HepG2 (cell line): Measurements from ENCODE around the gene NUB1. TPM values are rescaled to one million over a fixed set of nuclear protein-coding genes. Genes with fewer than 3 reads are reported as not detected.

Experiments
- PAX8 ChIP-seq: sonication (generic); formaldehyde crosslinking; IDR thresholded peaks from 2 replicates; pipeline ENCODE4 v1.8.0; 2022; ENCODE audit warnings: mild to moderate bottlenecking, missing genetic modification reagents, borderline replicate concordance
- STAG1 ChIP-seq: sonication (generic); formaldehyde crosslinking; IDR thresholded peaks from 2 replicates; pipeline ENCODE4 v1.4.0; 2020; ENCODE audit warnings: missing genetic modification reagents
- TEAD3 ChIP-seq: optimal IDR thresholded peaks from 2 replicates; pipeline ENCODE3; 2016; ENCODE audit warnings: borderline replicate concordance
- XBP1 ChIP-seq: sonication (generic); formaldehyde crosslinking; IDR thresholded peaks from 2 replicates; pipeline ENCODE4 v1.5.0; 2020; ENCODE audit warnings: missing genetic modification reagents
- ZBTB7A ChIP-seq: sonication (generic); formaldehyde crosslinking; IDR thresholded peaks from 2 replicates; pipeline ENCODE4 v1.8.0; 2022; ENCODE audit warnings: mild to moderate bottlenecking, missing genetic modification reagents
- ZNF557 ChIP-seq: sonication (generic); formaldehyde crosslinking; IDR thresholded peaks from 2 replicates; pipeline ENCODE4 v1.4.0; 2020; ENCODE audit warnings: missing genetic modification reagents
- polyA plus RNA-seq, 8 experiments: library from polyadenylated mRNA; depleted of rRNA in 3 of 8; stranded (reverse) in 7 of 8; unstranded in 1 of 8; fragments of >200 nt; fragmentation: Illumina TruSeq in 4 of 8; extraction: Trizol in 4 of 8; gene quantifications; 2 replicates each; pipeline versions ENCODE4 v1.2.1 to v1.2.3, GENCODE V29; 2011 to 2016; ENCODE audit warnings: low read depth in 4 of 8, missing spikeins in 1 of 8, mixed read lengths in 1 of 8; ENCODE audit not compliant: insufficient read depth in 1 of 8
- total RNA-seq, 5 experiments: library from RNA; depleted of rRNA; stranded (reverse); fragments of >200 nt; fragmentation: Illumina TruSeq; extraction: Trizol; gene quantifications; 2 replicates each; pipeline ENCODE4 v1.2.3, GENCODE V29; 2016; ENCODE audit warnings: low read depth in 1 of 5
- TF ChIP-seq, protein P1 (sequence below): sonication (generic); formaldehyde crosslinking; conservative IDR thresholded peaks from 2 replicates; pipeline ENCODE4 v1.5.0; 2020; ENCODE audit warnings: missing genetic modification reagents
- TF ChIP-seq, protein P2 (sequence below): sonication (generic); formaldehyde crosslinking; IDR thresholded peaks from one replicate; pipeline ENCODE4 v1.5.1; 2020; ENCODE audit warnings: mild to moderate bottlenecking, missing genetic modification reagents; ENCODE audit errors: not compliant biosample characterization
- TF ChIP-seq, protein P3 (sequence below): sonication (generic); formaldehyde crosslinking; IDR thresholded peaks from 2 replicates; pipeline ENCODE4 v1.4.0; 2020; ENCODE audit warnings: mild to moderate bottlenecking, missing genetic modification reagents, borderline replicate concordance
- TF ChIP-seq, protein P4 (sequence below): sonication (generic); formaldehyde crosslinking; IDR thresholded peaks from 2 replicates; pipeline ENCODE4 v1.4.0; 2020; ENCODE audit warnings: low read depth, mild to moderate bottlenecking, missing genetic modification reagents
- TF ChIP-seq, protein P5 (sequence below): sonication (generic); formaldehyde crosslinking; IDR thresholded peaks from 2 replicates; pipeline ENCODE4 v1.8.0; 2022; ENCODE audit warnings: missing genetic modification reagents, mild to moderate bottlenecking, borderline replicate concordance

NUB1 gene
- total and polyA plus RNA-seq, 2 of the 13 experiments (the other 11 are each of a cell fraction or from before 2014, with no cell fraction given): 27.1 to 37.0 TPM

DNA sequence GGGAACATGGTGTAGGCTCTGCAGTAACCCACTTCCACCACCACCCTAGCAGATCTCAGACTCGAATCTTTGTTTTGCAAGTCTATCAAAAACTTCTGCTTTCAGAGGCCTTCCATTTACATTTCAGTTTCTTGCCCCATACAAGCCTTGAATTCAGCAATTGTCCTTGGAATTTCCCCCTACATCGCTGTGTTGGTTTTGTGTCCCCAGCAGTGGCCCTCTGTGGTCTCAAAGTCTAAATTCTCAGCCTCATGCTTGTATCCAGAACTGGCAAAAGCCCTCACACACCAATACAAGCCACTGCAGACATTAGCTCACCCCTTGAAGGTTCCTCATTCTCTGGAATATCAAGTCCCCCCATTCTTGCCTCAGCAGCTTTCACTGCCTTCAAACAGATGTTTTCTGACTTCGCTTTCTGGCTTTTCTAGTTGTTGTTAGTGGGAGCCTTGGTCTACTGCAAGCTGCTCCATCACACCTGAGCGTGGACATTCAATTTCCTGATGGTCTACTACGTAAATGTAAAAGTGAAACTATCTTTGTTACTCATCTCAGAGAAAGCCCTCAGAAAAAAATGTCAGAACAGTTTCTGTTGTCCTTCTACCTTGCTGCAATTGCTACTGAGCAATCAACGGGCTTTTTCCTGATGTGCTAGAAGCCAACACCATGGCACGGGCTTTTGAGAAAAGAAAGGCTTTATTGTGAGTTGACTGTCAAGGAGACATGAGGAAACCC, 1.8 kb upstream of the NUB1 start (continued):
- TF ChIP-seq, protein P1, sequence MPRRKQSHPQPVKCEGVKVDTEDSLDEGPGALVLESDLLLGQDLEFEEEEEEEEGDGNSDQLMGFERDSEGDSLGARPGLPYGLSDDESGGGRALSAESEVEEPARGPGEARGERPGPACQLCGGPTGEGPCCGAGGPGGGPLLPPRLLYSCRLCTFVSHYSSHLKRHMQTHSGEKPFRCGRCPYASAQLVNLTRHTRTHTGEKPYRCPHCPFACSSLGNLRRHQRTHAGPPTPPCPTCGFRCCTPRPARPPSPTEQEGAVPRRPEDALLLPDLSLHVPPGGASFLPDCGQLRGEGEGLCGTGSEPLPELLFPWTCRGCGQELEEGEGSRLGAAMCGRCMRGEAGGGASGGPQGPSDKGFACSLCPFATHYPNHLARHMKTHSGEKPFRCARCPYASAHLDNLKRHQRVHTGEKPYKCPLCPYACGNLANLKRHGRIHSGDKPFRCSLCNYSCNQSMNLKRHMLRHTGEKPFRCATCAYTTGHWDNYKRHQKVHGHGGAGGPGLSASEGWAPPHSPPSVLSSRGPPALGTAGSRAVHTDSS: no peak
- no peak for TF ChIP-seq XBP1
- TF ChIP-seq STAG1 (CRISPR knock-in tag): no peak
- TF ChIP-seq, protein P2, sequence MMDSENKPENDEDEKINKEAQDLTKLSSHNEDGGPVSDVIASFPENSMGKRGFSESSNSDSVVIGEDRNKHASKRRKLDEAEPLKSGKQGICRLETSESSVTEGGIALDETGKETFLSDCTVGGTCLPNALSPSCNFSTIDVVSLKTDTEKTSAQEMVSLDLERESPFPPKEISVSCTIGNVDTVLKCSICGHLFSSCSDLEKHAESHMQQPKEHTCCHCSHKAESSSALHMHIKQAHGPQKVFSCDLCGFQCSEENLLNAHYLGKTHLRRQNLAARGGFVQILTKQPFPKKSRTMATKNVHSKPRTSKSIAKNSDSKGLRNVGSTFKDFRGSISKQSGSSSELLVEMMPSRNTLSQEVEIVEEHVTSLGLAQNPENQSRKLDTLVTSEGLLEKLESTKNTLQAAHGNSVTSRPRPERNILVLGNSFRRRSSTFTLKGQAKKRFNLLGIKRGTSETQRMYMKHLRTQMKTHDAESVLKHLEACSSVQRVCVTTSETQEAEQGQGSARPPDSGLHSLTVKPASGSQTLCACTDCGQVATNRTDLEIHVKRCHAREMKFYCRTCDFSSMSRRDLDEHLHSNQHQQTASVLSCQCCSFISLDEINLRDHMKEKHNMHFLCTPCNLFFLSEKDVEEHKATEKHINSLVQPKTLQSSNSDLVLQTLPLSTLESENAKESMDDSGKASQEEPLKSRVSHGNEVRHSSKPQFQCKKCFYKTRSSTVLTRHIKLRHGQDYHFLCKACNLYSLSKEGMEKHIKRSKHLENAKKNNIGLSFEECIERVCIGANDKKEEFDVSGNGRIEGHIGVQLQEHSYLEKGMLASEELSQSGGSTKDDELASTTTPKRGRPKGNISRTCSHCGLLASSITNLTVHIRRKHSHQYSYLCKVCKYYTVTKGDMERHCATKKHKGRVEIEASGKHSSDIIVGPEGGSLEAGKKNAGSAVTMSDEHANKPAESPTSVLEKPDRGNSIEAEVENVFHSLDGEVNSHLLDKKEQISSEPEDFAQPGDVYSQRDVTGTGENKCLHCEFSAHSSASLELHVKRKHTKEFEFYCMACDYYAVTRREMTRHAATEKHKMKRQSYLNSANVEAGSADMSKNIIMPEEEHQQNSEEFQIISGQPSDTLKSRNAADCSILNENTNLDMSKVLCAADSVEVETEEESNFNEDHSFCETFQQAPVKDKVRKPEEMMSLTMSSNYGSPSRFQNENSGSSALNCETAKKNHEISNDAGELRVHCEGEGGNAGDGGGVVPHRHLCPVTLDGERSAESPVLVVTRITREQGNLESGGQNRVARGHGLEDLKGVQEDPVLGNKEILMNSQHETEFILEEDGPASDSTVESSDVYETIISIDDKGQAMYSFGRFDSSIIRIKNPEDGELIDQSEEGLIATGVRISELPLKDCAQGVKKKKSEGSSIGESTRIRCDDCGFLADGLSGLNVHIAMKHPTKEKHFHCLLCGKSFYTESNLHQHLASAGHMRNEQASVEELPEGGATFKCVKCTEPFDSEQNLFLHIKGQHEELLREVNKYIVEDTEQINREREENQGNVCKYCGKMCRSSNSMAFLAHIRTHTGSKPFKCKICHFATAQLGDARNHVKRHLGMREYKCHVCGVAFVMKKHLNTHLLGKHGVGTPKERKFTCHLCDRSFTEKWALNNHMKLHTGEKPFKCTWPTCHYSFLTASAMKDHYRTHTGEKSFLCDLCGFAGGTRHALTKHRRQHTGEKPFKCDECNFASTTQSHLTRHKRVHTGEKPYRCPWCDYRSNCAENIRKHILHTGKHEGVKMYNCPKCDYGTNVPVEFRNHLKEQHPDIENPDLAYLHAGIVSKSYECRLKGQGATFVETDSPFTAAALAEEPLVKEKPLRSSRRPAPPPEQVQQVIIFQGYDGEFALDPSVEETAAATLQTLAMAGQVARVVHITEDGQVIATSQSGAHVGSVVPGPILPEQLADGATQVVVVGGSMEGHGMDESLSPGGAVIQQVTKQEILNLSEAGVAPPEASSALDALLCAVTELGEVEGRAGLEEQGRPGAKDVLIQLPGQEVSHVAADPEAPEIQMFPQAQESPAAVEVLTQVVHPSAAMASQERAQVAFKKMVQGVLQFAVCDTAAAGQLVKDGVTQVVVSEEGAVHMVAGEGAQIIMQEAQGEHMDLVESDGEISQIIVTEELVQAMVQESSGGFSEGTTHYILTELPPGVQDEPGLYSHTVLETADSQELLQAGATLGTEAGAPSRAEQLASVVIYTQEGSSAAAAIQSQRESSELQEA (CRISPR knock-in tag): no peak
- no peak for TF ChIP-seq ZNF557 (CRISPR knock-in tag)
- peak; percentile 55 for TF ChIP-seq TEAD3 (CRISPR knock-in tag)
- TF ChIP-seq, protein P3, sequence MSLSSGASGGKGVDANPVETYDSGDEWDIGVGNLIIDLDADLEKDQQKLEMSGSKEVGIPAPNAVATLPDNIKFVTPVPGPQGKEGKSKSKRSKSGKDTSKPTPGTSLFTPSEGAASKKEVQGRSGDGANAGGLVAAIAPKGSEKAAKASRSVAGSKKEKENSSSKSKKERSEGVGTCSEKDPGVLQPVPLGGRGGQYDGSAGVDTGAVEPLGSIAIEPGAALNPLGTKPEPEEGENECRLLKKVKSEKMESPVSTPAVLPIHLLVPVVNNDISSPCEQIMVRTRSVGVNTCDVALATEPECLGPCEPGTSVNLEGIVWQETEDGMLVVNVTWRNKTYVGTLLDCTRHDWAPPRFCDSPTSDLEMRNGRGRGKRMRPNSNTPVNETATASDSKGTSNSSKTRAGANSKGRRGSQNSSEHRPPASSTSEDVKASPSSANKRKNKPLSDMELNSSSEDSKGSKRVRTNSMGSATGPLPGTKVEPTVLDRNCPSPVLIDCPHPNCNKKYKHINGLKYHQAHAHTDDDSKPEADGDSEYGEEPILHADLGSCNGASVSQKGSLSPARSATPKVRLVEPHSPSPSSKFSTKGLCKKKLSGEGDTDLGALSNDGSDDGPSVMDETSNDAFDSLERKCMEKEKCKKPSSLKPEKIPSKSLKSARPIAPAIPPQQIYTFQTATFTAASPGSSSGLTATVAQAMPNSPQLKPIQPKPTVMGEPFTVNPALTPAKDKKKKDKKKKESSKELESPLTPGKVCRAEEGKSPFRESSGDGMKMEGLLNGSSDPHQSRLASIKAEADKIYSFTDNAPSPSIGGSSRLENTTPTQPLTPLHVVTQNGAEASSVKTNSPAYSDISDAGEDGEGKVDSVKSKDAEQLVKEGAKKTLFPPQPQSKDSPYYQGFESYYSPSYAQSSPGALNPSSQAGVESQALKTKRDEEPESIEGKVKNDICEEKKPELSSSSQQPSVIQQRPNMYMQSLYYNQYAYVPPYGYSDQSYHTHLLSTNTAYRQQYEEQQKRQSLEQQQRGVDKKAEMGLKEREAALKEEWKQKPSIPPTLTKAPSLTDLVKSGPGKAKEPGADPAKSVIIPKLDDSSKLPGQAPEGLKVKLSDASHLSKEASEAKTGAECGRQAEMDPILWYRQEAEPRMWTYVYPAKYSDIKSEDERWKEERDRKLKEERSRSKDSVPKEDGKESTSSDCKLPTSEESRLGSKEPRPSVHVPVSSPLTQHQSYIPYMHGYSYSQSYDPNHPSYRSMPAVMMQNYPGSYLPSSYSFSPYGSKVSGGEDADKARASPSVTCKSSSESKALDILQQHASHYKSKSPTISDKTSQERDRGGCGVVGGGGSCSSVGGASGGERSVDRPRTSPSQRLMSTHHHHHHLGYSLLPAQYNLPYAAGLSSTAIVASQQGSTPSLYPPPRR (CRISPR knock-in tag): no peak
- TF ChIP-seq ZBTB7A: no peak
- TF ChIP-seq PAX8 (CRISPR knock-in tag): no peak
- TF ChIP-seq, protein P4, sequence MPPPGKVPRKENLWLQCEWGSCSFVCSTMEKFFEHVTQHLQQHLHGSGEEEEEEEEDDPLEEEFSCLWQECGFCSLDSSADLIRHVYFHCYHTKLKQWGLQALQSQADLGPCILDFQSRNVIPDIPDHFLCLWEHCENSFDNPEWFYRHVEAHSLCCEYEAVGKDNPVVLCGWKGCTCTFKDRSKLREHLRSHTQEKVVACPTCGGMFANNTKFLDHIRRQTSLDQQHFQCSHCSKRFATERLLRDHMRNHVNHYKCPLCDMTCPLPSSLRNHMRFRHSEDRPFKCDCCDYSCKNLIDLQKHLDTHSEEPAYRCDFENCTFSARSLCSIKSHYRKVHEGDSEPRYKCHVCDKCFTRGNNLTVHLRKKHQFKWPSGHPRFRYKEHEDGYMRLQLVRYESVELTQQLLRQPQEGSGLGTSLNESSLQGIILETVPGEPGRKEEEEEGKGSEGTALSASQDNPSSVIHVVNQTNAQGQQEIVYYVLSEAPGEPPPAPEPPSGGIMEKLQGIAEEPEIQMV (CRISPR knock-in tag): no peak
- TF ChIP-seq, protein P5, sequence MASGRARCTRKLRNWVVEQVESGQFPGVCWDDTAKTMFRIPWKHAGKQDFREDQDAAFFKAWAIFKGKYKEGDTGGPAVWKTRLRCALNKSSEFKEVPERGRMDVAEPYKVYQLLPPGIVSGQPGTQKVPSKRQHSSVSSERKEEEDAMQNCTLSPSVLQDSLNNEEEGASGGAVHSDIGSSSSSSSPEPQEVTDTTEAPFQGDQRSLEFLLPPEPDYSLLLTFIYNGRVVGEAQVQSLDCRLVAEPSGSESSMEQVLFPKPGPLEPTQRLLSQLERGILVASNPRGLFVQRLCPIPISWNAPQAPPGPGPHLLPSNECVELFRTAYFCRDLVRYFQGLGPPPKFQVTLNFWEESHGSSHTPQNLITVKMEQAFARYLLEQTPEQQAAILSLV: no peak
